ENCODE measurements around the gene HOXA4.

HOXA4 gene

DNA sequence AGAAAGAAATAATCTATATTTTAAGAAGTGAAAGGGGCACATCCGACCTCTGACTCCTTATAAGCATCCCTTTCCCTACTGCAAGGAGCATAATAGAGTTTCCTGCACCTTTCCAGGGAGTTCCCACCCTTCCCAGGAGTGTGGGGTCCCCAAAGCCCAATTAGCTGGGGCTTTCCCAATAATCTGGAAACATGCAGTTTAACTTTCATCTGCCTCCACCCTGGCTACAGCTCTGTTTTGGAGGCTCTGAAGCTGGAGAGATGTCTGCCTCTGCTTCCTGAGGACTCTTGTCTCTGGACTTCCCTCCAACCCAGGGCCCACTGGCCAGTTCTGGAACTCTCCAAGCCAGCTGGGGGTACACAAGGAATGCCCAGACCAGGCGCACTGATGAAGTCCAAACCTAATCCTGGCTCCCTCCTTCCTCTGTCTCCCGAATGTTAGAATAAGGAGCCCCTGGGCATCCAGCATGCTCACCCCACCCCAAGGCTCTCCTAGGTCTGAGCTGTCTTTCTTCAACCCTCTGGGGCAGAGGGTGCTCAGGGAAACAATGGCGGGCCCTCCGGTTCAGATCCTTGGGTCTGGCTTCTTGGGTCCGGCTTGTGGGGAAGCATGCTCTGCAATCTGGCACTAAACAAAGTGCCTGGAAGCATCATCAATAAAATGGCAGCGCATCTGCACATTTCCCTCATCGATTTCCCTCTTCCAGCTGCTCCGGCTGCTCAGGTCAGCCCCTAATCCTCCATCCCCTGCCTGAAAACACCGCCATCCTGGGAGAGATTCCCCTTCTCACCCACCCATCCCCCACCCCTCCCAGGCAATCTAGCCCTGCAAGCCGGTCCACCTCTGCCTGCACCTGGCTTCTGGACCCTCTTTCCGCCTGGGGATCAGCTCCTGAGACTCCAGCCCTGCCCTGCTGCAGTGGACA is 13.3 kb downstream of the HOXA4 start:
- DNase-seq (ENCODE audit: low read depth), result no peak

- no peak for DNase-seq (ENCODE audit: low read depth)
Measured at GRCh38 chr7:27116031-27116961, 14.3 kb downstream of the HOXA4 start.

DNA sequence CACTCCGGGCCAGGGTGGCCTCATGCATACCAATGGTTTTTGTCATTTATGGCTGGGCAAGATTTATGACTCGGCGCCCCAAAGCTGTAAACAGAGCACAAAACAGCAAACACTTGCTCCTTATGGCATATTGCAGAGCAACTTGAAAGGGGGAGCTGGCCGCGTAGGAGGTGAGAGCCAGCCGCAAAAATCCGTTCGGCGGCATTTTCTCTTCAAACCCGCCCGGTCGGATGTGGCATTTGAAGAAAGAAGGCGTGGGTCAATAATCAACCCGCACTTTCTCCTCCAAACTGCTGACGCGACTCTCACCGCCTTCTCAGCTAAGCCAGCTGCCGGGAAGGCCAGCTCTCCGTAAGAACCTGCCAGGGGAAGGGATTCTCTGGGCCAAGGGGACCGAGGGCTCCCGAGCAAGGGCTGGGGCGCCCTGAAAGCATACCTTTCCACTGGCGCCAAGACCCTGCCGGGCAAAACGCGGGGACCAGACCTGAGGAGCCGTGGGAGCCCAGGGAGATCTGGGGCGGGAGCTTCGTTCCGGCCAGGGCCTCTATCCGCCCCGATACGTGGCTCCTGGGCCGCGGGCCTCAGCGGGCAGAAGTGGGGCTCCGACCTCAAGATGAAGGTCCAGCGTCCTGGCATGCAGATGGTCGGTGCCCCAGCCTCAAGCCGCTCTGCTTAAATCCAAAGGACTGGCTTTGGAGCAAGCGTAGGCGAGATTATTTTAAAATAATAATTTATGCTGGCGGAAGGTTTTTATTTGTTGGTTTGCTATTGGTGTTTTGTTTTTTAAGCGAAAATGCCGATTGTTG is 15.1 kb downstream of the HOXA4 start:
- no peak for DNase-seq (ENCODE audit: low read depth)

DNA sequence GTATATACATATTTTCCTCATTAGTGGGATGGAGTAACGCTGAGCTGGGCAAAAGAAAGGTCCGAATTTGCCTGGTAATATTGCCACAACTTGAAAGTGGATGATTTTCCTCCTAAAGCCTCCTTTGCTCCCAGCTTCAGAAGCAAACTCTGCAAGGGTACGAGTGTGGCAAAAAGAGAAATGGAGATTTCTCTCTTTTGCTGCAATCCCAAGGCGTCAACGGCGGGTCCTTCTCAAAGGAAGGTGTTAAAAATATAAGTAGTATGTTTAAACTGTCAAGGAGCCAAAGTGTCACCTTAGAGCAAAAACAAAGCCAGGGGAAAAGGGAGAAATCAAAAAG is 15.7 kb downstream of the HOXA4 start:
- DNase-seq (ENCODE audit: low read depth), result no peak

DNA sequence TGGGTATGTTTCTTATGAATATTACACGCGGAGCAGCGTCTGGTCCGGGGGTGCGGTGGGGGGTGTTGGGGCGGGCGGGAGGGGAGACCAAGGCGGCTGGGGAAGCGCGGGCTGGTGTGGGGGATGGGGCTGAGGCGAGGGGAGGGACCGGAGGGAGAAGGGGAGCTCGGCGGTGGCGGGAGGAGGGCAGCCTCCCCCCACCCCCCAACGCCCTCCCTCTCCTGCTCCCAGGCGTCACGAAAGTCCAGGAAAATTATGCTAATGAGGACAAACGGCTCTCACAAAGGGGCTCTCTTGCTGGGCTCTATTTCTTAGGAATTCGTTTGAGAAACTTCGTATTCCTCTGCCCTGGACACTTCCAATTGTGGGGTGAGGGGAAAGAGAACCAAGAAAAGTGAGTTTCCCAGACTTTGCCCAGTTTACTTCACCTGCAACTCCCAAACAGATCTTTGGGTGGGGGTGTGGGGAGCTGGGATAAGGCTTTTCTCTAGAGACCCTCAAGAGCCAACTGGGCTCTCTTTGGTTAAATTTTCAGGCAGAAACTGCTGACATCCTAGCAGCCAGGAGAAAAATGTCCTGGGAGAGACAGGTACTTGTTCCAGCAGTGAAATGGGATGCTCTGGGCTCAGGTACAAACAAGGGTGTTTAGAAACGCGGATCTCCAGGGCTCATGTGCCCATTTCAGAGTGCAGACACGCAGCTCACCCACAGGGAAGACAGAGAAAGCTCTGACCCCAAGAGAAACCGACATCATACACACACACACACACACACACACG is 16.4 kb downstream of the HOXA4 start:
- no peak for DNase-seq (ENCODE audit: low read depth)

DNA sequence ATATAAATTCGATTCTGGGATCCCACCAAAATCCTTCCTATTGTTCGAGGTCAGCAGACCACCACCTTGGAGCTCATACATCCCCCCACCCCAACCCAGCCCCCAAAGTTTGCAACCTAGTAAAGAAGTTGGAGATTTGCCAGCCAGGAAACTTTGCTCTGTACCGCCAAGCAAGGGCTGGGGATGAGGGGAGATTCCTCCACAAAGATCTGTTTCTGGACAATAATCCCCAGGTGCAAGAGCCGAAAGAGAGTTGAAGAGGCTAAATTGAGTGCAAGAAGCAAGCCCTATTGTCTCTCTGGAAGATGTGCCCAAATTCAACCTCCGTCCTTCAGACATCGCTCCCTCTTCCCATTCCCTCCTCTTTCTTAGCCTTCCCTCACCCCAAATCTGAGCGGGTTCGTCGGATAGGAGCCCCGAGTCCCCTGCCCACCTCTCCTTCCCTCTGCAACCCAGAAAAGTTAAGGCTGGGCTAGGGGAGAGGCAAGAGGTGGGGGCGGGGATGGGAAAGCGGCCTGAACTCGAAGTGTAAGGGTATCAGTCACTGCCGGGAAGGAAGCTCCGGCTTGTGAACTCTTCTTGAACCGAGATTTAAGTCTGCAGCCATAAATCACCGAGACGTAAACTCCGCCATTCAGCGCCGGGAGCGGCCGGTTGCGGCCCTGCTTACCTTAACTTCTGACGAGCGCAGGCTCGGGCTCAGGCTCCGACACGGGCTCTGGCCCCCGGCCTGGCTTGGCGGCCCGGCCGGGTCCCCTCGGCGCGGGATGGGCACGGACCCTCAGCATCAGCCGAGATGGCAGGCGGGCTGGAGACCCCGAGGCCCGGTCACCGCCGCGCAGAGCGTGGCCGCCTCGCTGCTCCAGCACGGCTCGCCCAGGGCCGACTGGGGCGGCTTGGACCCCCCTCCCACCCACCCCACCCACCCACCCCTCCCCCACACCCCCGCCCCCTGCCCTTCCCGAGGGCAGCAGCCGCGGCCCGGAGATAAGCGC is 17.3 kb downstream of the HOXA4 start:
- no peak for DNase-seq (ENCODE audit: low read depth)

DNA sequence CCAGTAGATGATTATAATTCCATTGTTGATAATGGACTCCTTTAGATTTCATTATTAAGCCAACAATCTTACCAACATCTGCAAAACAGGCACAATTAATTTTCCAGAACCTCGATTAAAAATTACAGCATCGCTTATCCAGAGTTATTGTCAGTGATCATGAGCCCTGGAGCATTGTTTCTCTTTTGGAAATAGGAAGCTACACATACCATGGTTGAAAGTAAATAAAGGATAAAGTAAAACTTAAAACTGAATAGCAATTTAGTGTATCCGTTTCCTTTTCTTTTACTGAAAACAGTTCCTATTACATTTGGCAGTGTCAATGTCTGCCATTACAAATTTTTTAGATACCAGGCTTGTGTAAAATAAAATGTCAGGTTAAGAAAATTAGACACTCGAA is 18.2 kb downstream of the HOXA4 start:
- no peak for DNase-seq (ENCODE audit: low read depth)

DNA sequence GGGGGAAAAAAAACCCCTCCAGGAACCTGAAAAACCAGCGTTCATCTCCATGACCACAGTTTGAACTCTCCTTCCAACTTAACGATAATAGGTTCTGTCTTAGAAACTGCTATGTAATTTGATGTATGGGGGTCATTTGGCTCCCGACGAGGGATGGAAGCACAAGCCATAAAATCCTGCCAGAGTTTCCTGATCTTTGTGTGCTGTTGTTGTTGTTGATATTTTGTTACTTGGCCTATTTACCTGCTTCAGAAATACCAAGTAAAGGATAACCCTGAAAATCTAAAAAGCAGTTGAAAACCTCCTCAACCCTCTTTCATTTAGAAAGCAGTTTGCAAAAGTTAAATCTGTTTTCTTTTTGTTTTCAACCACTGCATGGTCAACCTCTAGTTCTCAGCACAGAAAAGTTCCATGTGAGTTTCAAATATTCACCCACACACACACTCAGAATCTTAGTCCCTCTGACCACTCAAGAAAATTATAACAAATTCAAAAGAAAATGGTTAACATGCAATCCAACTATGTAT is 18.7 kb downstream of the HOXA4 start:
- DNase-seq (ENCODE audit: low read depth), result no peak

DNA sequence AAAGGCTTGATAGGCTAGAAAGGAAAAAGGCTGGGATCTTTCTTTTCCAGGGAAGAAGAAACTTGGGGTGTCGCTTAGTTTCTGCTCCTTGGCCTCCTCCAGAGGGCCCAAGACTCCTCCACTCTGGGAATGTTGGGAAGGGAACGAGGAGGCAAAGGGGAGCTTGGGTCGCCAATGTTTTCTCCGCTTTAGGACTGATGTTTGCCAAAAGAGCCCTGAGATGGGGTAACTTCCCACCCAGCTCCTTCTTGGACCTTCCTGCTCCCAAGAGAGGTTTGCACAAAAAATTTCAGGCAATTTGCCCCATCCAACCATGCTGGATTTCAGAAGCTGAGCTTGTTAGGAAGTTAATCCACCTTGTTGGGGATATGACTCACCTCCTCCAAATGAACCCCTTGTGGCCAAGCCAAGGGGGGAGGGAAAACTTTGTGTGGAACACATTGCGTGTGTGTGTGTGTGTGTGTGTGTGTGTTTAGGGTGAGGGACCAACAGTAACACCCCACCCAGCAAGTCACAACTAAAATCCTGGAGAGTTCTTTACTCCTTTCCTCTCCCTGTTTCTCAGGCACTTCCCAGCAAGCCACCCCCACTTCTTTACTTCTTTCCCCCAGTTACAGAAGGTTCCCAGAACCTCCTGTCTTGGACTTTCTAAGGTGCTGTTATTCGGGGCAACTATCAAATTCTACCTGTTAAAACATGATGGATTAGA is 19.4 kb downstream of the HOXA4 start:
- DNase-seq (ENCODE audit: low read depth), result no peak

- DNase-seq (ENCODE audit: low read depth), result no peak
Measured at GRCh38 chr7:27110186-27111031, 20.1 kb downstream of the HOXA4 start.

- no peak for DNase-seq (ENCODE audit: low read depth)
Measured at GRCh38 chr7:27109466-27110185, 20.9 kb downstream of the HOXA4 start.

DNA sequence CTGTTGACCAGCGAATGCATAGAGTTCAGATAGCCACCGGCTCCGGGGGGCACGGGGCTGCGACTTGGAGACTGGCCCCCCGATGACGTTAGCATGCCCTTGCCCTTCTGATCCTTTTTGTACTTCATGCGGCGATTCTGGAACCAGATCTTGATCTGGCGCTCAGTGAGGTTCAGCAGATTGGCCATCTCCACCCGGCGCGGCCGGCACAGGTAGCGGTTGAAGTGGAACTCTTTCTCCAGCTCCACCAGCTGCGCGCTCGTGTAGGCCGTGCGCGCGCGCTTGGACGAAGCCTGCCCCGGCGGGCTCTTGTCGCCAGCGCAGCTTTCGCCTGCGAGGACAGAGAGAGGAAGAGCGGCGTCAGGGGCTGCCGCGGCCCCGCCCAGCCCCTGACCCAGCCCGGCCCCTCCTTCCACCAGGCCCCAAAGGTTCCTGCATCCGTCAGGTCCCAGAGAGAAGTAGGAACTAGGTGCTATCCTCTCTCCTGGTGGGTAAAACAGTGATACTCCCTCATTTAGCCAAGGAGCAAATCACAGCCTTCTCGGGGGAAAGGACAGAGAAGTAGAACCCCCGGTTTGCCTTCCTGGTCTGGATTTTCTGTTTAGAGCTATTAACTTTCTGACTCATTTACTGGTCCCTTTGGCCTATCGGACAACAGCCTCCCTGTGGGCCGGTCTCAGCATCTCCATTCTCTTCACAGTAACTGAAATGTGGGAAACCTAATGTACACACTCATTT is 22.0 kb downstream of the HOXA4 start:
- DNase-seq (ENCODE audit: low read depth), result no peak

GRCh38 chr7:27107391-27108381 is 22.9 kb downstream of the HOXA4 start:
- no peak for DNase-seq (ENCODE audit: low read depth)

- no peak for DNase-seq (ENCODE audit: low read depth)
Measured at GRCh38 chr7:27106901-27107240, 23.7 kb downstream of the HOXA4 start.

GRCh38 chr7:27106181-27106900 is 24.2 kb downstream of the HOXA4 start:
- no peak for DNase-seq (ENCODE audit: low read depth)
